ENCODE measurements around the gene SPATA6L. TPM values are rescaled to one million over a fixed set of nuclear protein-coding genes. Genes with fewer than 3 reads are reported as not detected.

Gene SPATA6L
- total and polyA plus RNA-seq, 2 of the 13 experiments (the other 11 are each of a cell fraction or from before 2014, with no cell fraction given): 1.1 to 1.9 TPM

GRCh38 chr9:4657426-4658159 lies 8.7 kb downstream of the SPATA6L start (continued):
- TF ChIP-seq TBX2 (CRISPR knock-in tag; IDR thresholded peaks at IDR 0.05; ENCODE audit: borderline replicate concordance) (peak; percentile 73), RFXAP (CRISPR knock-in tag; IDR thresholded peaks at IDR 0.05; ENCODE audit: borderline replicate concordance) (0 out of 2 replicates have a peak, but pooled peaks have one; percentile 37), ZSCAN31 (CRISPR knock-in tag; IDR thresholded peaks at IDR 0.05; ENCODE audit: low read depth) (no peak), GATAD2A (CRISPR knock-in tag; IDR thresholded peaks at IDR 0.05) (peak; percentile 73), ARID3A (IDR thresholded peaks at IDR 0.05; ENCODE audit: low read depth, low read length) (0 out of 2 replicates have a peak, but pooled peaks have one; percentile 33), TBX3 (IDR thresholded peaks at IDR 0.05; ENCODE audit: borderline replicate concordance) (peak; percentile 60; the same call in 1 of the 2 replicates), RERE (CRISPR knock-in tag; IDR thresholded peaks at IDR 0.05; ENCODE audit: low read depth) (peak; percentile 84; the same call in 1 of the 2 replicates), FOXP4 (CRISPR knock-in tag; IDR thresholded peaks at IDR 0.05) (peak; percentile 90), FOXA3 (CRISPR knock-in tag; IDR thresholded peaks at IDR 0.05) (peak; percentile 83), TCF7 (IDR thresholded peaks at IDR 0.05; ENCODE audit: low read depth) (peak; percentile 74), AHDC1 (CRISPR knock-in tag; IDR thresholded peaks at IDR 0.05; ENCODE audit: borderline replicate concordance) (peak; percentile 82; the same call in 1 of the 2 replicates), RXRB (CRISPR knock-in tag; IDR thresholded peaks at IDR 0.05; ENCODE audit: borderline replicate concordance) (peak; percentile 38; the same call in 1 of the 2 replicates)

All from HepG2 (cell line).